HG03342 (cell line): Measurements from ENCODE around the gene ADAMTS4.

Experiments used
- ATAC-seq: cut with Tn5 transposase; IDR thresholded peaks from one replicate; pipeline ENCODE4 v1.9.1; 2021; ENCODE audit warnings: mild to moderate bottlenecking, moderate library complexity; ENCODE audit not compliant: unreplicated experiment

ADAMTS4 gene

DNA sequence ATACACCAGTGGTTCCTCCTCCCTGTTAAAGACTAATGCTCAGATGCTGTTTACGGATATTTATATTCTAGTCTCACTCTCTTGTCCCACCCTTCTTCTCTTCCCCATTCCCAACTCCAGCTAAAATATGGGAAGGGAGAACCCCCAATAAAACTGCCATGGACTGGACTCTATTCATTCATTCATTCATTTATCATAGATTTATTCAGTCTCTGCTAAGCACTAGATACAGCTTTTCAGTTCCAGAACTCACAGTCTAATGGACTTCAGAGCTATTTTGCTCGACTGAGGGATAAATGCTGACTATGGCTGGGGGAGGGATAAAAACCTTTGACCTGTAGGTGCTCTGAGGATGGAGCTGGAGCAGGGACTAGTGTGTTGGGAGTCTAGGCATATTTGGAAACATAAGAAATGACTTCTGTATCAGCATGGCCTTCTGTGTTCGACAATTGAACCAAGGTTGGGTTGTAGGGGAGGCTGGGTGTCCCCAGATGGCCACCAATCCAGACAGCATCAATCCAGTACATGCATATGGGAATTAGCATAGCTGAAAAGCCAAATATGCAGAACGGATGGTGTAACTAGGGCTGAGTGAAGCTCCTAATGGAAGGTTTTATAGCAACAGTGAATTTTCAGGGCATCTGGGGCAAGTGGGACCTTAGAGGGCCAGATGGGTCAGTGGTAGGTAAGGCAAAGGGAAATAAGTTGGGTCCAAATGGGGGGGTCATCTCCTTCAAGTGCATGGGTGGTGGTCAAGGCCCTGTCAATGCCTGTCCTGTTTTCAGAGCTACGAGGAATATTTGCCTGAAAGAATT is 20.4 kb upstream of the ADAMTS4 start:
- no peak for ATAC-seq

DNA sequence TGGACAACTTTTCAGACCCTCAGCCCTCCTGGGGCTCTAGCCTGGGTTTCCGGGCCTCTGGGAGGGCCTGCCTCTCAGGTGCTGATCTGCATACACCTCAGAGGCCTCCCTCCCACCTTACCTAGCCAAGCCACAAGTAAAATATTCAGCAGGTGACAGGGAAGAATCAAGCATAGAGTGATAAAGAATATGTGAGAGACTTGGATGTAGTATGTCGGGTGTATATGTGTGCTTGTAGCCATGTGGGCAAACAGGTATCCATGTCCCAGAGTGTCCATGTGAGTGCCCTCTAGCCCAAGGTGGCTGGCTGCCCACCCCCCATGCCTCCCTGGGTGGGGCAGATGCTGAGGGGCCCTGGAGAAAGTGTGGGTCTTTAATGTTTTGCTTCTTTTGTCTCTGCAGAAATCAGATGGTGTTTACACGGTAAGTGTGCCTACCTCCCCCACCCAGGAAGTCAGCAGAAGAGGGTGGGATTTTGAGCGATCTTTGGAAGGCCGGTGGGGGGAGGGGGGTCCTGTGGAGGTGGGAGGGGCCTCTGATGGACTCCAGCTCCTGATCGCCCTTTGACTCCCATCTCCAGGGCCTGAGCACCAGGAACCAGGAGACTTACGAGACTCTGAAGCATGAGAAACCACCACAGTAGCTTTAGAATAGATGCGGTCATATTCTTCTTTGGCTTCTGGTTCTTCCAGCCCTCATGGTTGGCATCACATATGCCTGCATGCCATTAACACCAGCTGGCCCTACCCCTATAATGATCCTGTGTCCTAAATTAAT is 19.6 kb upstream of the ADAMTS4 start:
- no peak for ATAC-seq

DNA sequence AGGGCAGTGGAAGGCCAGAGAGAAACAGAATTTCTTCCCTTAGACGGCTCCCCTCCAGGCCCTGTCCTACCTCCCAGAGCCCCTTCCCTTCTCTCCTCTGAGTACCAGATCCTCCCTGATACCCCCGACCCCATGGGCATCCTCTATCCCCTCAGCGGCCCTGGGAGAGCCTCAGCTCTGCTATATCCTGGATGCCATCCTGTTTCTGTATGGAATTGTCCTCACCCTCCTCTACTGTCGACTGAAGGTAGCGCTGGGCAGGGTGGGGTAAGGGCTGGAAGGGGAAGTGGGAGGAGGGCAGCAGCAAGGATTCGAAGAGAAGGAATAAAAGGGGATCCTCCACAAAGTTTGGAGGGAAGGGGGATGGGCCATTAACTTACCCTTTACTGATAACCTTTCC is 19.0 kb upstream of the ADAMTS4 start:
- ATAC-seq: no peak

DNA sequence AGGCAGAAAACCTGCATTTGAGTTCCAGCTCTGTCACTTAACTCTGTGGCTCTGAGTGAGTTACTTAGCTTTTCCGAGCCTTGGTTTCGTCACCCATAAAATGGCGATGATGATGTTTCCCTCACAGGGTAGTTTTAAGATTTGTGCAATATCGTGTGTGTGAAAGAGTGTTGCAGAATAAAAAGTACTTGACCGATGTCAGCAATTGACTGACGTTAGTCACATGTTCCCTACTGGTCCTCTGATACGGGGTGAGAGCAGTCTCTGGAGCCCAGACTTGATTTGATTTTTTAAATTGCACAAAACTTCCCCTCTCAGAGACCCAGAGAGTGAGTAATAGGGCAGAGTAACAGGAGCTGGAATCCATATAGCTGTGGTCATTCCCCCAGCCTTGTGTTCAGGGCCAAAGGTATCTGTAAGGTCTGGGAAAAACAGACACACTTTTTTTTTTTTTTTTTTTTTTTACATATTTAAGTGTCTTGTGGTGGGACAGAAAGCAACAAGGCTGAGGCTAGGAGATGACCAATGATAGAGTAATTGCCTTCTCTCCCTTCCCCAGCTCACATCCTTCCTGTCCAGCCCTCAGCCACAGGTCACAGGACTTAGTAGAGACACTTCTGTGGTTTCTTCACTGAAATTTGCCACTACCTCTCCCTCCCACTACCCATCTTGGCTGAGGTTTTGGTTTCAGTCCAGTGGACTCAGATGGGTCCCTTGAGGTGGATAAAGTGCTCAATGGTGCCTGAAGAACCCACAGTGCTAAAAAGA is 18.3 kb upstream of the ADAMTS4 start:
- ATAC-seq: peak; percentile 80

DNA sequence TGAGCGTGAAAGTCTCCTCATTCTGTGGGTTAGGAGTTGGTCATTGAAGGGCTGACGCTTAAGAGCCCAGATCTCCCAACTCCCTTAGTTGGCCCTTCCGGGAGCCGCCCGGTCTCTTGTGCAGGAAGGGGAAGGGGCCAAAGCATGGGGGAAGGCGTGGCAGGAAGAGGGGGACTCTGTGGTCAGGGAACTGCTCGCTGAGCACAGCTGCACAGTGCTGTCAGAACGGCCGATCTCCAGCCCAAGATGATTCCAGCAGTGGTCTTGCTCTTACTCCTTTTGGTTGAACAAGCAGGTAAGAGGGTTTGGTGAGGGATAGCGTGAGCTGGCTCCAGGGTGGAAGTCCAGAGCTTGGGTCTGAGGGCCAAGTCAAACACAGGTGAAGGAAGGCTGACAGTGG is 16.2 kb upstream of the ADAMTS4 start, which contains the start of gene FCER1G:
Gene FCER1G (plus strand): TSS at position 220 of the 400 bp plus-strand sequence. CDS start 27 bp downstream, at position 247.
- no peak for ATAC-seq

DNA sequence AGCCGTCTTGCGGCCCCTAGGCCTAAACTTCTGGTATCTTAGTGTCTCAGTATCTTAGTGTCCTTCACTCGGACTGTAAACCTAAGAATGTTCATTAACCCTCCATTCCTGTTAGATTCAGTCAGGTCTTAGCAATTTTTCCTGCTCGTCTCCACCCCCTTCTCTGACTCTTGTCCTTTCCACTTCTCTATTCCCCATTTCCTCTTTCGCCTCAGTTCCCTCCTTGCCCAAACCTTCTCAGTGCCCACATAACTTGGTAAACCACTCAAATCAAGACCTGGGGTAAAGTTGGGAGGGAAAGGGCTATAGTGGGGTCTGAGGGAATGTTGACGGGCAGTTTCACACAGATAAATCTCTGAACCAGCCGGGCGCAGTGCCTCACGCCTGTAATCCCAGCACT is 15.5 kb upstream of the ADAMTS4 start:
- ATAC-seq: no peak

DNA sequence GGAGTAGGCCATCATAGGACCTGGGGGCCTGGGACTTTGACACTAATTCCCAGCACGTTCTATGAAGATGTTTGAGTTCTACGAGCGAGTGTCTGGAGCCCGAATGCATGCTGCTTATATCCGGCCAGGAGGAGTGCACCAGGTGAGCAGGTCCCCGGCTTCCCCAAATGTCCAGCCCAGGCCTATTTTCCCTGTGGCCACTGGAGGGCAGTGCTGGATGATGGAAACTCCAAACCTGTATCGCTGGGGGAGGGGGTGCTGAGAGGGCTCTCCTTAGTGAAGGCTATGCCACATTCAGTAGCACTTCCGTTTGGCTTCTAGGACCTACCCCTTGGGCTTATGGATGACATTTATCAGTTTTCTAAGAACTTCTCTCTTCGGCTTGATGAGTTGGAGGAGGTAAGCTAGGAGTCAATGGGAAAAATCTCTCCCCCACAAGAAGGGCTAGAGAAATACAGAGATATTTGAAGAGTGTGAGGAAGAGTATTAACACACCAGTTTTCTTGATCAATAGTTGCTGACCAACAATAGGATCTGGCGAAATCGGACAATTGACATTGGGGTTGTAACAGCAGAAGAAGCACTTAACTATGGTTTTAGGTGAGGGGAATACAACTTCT is 11.0 kb upstream of the ADAMTS4 start:
- no peak for ATAC-seq

DNA sequence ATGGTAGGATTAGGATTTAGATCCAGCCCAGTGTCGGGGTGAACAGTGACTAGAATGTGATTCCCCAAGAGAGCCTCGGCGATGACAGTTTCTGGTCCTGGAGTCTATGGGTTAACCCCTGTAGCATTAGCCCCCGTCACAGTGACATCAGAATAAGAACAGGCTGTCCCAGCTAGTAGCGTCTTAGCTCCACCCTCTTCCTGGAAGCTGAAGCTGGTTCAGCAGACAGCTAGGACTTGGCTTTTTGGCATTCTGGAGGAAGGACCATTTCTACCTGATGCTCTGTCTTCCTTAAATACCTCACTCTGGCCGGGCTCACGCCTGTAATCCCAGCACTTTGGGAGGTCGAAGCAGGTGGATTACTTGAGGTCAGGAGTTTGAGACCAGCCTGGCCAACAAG is 8.3 kb upstream of the ADAMTS4 start:
- no peak for ATAC-seq

DNA sequence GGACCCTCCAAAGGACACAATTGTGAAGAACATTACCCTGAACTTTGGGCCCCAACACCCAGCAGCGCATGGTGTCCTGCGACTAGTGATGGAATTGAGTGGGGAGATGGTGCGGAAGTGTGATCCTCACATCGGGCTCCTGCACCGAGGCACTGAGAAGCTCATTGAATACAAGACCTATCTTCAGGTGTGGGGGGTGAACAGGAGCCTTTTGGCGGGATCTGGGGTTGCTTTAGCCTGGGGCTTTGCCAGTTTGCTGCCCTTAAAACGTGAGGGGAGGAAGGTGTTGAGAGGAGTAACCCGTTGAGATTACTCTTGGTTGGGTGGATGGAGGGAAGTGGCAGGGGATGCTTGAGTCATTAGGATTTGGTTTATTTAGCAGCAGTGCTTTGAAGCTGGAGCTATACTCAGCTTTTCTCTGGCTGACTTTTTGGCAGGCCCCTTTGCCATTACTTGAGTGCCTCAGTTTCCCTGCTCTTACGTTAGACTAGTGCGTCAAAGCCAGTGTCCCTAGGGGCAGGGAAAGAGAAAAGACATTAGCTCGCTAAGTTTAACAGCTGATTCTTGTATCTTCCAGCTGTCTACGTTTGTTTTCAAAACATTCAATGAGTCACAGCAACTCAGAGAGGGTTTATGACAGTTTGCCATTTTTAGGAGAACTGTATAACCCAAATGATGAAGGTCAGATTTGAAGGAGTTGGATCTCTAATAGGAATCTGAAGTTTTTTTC is 7.7 kb upstream of the ADAMTS4 start:
- no peak for ATAC-seq

DNA sequence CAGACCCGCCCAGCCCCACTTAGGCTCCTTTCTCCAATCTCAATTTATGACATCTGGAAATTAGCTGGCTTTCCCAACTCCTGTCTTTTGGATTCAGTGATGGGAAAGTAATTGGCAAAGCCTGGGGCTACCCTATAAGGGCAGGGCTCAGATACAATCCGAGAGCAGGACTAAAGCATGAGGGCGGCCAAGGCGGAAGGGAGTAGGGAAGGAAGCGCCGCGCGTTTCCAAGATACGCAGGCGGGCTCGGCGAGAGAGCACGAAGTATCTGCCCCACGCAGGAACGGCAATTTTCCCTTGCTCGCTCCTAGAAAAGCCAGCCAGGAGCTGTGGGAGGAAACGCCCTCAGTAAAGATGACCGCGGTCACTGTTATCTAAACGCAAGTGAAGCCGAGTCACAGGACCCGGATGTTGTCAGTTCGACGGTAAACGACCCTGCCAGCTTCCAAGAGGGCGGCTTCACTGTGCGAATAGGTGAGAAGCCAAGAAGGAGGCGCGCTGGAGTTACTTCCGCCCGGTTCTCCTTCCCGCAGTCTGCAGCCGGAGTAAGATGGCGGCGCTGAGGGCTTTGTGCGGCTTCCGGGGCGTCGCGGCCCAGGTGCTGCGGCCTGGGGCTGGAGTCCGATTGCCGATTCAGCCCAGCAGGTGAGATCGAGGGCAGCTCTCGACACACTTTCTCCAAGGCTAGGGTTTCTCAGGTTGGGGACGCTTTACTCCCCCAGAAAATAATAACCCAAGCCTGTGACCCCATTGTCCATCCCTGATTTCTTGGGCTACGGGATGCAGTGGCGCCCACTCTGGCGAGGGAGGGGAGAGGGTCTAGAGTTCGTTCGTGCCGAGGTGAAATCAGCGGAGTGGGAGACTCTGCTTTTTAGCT is 3.2 kb upstream of the ADAMTS4 start, which contains the start of gene NDUFS2:
Gene NDUFS2 (plus strand): TSS at position 532 of the 877 bp plus-strand sequence. CDS start 19 bp downstream, at position 551.
- peak; percentile 98 for ATAC-seq

DNA sequence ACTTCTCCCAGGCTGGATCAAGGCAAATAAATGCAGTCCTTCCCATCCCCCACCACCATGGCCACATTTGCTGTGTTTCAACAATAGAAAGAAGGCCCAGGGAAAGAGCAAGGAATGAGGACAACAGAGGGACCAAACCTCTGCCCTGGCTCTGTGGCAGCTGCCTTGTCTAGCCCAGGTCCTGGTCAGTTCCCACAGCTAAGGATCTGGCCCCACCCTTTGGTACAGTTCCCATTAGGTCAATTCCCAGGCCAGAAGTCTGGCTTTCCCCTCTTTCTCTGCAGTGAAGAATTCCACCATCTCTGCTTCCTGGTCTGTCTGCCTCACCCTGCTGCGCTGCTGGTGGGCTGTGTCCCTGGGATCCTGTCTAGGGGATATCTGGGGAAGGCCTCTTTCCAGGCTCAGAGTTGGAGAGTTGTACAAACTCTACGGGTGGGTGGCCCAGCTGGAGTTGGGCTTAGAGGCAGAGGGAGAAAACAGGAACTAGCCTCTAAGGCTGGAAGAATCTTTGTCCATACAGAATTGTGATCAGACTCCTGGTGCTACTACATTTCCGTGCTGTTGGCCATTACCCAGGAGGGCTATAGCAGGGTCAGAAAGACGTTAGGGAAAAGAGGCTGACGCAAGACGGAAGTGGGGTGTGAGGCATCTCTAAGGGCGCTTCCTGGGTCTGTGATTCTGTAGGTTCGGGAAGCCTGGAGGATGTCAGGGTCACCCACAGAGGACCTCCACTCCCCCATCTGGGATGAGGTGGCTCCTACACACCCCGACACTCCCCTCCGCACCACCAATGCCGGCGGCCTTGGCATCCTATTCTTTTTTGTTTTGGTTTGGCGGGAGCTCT is 2.4 kb upstream of the ADAMTS4 start:
- no peak for ATAC-seq

DNA sequence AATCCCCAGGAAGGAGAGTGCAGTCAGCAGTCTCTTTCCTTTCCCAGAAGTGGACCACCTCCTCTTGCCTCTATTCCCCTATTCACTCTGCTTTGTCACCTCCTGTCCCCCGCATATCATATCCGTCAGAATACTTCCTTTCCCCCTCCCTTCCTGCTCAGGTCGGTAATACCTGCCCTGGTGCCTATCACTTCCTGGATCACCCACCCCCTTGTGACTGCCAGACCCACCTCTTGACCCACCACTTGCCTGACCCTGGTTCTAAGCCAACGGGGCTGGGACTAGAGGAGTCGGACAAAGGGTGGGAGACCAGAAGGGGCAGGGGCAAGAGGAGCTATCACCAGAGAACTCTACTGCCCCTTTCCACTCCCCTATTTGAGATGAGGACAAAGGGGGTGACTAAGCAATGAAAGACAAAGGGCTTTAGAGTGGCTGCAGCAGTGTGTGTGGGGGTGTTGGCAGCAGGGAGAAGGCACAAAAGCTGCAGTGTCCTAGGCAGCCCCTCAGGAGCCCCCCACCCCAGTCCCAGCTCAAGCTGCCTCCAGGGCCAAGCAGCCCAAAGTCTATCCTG is 1.7 kb upstream of the ADAMTS4 start:
- no peak for ATAC-seq

DNA sequence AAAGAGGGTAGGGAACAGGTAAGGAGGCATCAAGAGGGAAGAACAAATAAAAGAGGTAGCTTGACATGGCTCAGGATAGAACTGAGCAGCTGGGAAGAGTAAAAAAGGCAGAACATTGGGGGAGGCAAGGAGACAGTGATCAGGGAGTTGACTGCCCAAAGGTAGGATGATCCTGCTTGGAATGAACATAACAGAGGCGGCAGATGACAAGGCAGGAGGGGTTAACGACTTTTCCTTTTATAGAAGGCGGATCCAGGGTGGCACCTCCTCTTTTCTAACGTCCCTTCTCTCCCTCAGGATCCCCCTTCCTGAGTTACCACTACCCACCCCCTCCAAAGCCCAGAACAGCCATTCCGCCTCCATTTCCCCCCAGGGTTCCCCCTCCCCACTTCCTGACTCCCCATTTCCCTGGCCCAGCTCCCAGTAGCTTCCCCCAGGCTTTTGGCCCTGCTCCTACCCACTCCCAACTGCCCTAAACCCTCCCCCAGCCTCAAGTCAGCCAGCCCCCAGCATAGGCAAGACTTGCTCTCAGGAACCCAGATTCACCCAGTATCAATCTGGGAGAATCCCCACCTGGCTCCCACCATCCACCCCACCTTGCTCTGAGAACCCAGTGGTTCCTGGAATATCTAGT is 769 bp upstream of the ADAMTS4 start:
- no peak for ATAC-seq

DNA sequence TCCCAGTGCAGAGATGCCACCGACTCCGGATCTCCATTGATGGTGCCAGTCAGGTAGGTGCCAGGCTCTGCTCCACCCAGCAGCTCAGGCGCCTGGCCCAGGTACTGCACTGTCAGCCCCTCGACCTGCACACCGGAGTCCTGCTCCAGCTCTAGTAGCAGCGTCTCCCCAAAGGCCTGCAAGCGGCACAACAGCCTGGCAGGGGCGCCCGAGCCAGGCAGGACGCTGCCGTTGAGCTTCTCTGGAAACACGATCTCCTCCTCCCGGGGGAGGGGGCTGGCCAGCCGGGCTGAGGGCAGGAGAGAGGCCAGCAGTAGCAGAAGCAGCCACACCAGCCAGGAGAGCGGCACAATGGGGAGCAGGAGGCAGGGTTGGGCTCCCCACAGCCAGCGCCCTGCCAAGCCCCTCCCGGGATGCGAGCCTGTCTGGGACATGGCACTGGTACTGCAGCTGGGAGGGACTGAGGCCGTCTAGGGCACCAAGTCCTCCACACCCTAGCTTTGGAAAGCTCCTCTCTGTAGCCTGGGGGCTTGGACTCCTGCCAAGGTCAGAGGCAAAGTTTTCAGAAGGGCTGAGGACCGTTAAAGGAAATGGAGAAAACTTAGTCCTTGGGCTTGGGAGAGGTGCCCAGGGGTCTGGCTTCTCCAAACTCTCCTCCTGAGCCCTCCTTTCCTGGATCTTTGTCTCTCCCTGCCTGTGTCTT is 509 bp downstream of the ADAMTS4 start:
- ATAC-seq: no peak

DNA sequence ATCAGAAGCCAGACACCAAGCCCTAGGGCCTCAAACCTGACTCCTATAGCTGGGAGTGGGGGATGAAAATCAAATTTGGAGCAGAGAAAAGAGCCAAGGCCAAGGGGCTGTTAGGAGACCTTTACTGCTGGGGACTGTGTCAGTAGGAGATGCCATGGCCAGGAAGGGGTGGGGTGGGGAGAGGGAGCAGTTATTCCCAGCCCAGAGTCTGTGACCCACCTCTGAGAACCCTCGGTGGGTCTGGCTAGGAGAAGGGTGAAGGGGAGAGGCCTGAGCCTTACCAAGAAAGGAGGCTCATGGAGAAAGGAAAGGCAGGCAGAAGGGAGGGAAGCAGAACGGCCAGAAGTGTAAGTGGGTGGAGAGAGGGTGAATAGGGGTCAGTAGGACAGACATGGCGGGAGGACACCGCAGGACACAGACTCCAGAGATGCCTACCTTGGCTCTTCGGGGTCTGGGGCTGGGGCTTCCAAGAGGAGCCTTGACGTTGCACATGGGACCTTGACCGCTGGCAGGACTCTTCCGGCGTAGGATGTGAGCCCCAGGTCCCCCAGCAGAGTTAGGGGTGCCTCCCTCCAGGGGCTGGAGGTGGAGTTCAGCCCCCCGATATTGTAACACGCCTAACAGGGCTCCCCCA is 1.2 kb downstream of the ADAMTS4 start:
- no peak for ATAC-seq
